Stimulated activated CD4-positive, alpha-beta T cell treated with anti-CD3 and anti-CD28 coated beads, Interleukin-15, amount 100 ng/mL, for 24 hours (primary cell): ENCODE data around the gene PTPRR.
"Not testable (repeated sequence)": the region's sequence is repeated elsewhere in the genome, so short reads cannot be mapped to it uniquely, and the experiment has no call there.

Experiments
- DNase-seq: peaks from one replicate; pipeline ENCODE4 v3.0.0-alpha.2; 2020

Gene PTPRR

GRCh38 chr12:70741256-70741655, 179.3 kb downstream of the PTPRR start:
- no peak for DNase-seq

GRCh38 chr12:70739756-70740155, 180.8 kb downstream of the PTPRR start:
- no peak for DNase-seq

- no peak for DNase-seq
These were observed 184.0 kb downstream of the PTPRR start for GRCh38 chr12:70736351-70737133.

DNA sequence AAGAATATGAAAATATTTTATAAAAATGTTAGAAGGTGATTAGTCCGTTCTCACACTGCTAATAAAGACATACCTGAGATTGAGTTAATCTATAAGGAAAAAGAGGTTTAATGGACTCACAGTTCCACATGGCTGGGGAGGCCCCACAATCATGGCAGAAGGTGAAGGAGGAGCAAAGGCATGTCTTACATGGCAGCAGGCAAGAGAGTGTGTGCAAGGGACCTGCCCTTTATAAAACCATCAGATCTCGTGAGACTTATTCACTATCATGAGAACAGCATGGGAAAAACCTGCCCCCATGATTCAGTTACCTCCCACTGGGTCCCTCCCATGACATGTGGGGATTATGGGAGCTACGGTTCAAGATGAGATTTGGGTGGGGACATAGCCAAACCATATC, 185.3 kb downstream of the PTPRR start:
- DNase-seq = not testable (repeated sequence)

GRCh38 chr12:70733385-70733784, 187.2 kb downstream of the PTPRR start:
- DNase-seq = no peak

- DNase-seq = no peak
These were observed 188.3 kb downstream of the PTPRR start for GRCh38 chr12:70732287-70732686.

- DNase-seq = no peak
These were observed 189.8 kb downstream of the PTPRR start for GRCh38 chr12:70730675-70731180.

GRCh38 chr12:70724444-70724843, 196.1 kb downstream of the PTPRR start:
- DNase-seq = no peak

DNA sequence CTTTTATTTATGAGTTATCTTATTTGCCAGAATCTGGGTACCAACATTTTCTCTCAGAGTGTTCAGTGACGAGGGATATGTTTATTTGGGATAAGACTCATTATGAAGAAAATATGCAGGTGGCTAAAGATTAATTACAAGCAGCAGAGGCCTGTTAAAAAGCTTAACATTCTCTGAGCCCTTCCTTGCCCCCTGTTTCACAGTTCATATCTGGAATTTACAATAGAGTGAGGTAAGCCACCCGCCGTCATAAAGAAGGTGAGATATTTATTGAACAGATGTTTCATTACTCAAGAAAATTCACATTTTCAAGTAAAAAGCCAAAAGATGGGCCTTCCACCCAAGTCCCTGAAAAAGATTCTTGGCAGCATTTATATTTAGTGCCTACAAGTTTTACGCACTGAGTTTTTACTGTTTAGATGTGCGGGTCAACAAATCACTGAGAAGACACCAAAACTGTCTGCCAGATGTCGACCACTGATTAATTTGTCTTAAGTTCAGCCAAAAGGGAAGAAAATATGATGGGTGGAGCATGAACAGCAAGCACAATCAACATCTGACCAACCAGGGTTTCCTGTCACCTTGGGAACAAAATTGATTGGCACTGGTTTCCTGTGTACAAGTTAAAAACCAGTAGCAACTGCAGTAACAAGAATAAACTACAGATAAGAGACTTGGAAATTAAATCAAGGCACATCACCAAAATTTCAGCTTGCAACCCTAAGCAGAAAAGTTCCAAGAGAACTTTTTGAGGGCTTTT, 197.8 kb downstream of the PTPRR start:
- no peak for DNase-seq

- no peak for DNase-seq
These were observed 198.7 kb downstream of the PTPRR start for GRCh38 chr12:70721656-70722357.

DNA sequence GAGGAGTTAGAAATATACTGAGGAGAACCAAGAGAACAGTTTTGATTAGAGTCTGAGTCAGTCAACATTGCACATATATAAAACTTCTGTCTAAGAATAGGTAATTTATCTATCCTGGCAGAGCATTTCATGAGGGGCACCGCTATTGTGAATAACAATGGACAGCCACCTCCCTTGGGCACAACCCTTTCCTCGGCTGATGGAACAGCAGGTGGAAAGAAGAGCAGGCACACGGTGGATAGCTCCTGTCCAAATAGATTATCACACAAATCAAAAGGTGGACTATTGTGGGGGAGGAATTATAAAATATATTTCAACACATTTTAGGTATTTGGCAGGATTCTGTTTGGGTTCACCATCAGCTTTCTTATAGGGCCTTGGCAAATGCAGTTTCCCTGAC, 199.3 kb downstream of the PTPRR start:
- no peak for DNase-seq

DNA sequence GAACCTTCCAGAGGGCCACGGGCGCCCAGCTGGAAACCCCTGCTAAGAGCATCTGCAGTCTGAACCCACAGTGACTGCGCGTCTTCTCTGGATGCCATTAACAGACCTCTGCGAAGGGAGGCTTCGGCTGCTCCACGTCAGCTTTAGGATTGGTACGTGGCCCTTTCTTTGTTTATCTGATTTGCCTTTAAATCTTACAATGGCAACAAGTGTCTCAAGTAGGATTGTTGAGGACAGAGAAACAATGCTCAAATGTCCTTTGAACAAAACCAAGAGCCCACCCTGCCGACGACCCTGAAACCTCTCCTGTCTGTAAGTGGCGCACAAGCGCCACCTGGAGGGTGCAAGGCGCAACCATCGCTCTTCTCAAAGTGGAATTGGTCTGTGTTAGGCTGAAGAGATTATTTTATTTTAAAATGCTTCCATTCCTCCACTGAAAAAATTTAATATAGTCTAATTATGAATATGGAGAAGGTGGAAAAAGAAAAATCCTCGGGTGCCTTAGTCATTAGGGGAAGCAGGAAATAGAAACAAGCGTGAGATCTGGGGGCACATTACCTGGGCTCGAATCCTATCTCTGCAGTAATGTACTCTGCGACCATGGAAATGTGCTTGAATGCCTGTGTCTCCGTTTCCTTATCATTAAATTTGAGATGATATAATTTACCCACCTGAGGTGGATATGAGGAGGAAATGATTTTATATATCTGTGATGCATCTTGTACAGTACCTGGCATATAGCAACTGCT, 200.7 kb downstream of the PTPRR start:
- peak; percentile 25 for DNase-seq

DNA sequence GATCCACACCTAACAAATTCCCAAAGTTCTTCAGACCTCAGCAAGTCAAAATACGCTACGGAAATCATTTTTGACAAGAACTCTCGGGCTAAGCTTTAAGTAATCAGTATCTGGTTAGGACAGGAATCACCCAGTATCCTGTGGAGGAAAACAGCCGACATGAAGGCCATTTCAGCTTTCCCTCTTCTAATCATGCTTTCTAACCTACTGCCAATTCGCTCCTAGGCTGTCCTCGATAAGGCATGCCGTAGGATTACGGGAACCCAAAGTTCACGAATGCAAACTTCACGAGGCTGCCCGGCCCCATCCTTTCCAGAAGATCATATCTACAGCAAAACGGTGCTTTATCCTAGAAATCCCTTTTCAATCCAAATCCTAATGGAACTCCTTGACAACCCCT, 201.5 kb downstream of the PTPRR start:
- no peak for DNase-seq

GRCh38 chr12:70711831-70712230, 208.7 kb downstream of the PTPRR start:
- no peak for DNase-seq

GRCh38 chr12:70709022-70709421, 211.5 kb downstream of the PTPRR start:
- DNase-seq = no peak

- no peak for DNase-seq
These were observed 213.9 kb downstream of the PTPRR start for GRCh38 chr12:70706611-70707010.

- DNase-seq = no peak
These were observed 222.2 kb downstream of the PTPRR start for GRCh38 chr12:70698345-70698744.

- no peak for DNase-seq
These were observed 225.0 kb downstream of the PTPRR start for GRCh38 chr12:70695361-70696023.

DNA sequence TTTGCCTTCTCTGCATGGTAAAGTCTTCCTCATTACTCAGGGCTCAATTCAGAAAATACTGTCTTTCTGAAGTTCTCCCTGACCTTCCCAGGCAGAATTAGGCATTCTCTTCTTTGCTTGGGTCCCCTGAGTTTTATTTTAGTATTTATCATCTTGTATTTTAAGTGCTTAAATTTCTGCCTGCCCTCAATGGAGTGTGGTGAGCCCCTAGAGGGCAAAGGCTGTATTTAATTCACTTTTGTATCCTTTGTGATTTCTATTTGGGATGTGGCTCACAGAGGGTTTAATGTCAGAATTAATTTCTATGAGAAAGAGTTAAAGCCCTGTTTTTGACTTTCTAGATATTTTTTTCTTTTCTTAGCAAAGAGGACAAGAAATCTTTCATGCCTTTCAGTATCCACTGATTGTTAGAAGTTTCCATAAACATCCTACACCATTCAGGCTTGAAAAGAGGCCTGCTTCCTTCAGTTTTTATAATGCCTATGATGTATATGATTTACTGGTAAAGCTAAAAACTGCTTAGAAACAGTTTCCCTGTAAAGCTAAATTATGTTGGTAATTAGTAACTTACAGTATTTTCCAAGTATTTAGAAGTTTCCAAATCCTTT, 227.8 kb downstream of the PTPRR start:
- DNase-seq = no peak

- DNase-seq = no peak
These were observed 229.4 kb downstream of the PTPRR start for GRCh38 chr12:70691018-70691672.

DNA sequence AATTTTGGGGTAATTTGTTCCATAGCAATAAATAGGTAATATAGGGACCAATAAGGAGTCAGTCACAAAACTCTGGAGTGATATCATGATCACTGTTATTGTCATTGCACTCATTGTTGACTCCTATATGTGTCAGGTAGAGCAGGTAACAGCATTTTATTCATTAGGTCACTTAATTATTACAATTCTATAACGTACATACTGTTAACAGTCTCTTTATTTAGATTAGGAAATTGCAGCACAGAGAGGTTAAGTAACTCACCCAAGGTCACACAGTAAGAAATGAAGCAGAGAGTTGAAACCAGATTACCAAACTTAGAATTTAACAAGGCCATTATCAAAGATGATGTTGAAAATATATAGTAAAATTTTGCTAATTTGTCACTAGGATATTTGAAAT, 233.6 kb downstream of the PTPRR start:
- no peak for DNase-seq
